Measurements from ENCODE around the gene S100A5. TPM values are rescaled to one million over a fixed set of nuclear protein-coding genes. Genes with fewer than 3 reads are reported as not detected.
A peak's percentile ranks its signal among the peaks of the same experiment; 100 is the strongest.

Gene S100A5
- total RNA-seq, 1 experiment from 2014 or later, result not detected

DNA sequence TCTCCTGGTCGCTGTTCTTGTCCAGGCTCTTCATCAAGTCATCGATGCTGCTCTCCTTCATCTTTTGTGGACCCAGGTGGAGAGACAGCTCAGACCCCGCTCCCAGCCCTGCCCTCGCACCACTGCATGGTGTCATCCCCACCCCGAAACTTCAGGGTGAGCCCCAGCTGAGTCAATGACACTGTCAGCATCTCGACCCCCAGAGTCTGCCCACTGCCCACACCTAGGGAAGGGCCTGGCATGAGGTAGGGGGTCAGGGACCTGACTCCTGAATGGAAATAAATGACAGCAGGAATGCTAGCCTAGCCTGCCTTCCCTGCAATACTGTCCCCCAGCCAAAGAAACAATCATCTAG is 3.4 kb downstream of the S100A5 start:
- H3K9me3 Mint-ChIP-seq (ENCODE audit: unreplicated experiment), result no peaks in the 10 kb centered on the region
- H3K36me3 Mint-ChIP-seq (ENCODE audit: insufficient read depth, unreplicated experiment), result peaks cover 32% of the 10 kb centered on the region
- TF ChIP-seq, protein P1, sequence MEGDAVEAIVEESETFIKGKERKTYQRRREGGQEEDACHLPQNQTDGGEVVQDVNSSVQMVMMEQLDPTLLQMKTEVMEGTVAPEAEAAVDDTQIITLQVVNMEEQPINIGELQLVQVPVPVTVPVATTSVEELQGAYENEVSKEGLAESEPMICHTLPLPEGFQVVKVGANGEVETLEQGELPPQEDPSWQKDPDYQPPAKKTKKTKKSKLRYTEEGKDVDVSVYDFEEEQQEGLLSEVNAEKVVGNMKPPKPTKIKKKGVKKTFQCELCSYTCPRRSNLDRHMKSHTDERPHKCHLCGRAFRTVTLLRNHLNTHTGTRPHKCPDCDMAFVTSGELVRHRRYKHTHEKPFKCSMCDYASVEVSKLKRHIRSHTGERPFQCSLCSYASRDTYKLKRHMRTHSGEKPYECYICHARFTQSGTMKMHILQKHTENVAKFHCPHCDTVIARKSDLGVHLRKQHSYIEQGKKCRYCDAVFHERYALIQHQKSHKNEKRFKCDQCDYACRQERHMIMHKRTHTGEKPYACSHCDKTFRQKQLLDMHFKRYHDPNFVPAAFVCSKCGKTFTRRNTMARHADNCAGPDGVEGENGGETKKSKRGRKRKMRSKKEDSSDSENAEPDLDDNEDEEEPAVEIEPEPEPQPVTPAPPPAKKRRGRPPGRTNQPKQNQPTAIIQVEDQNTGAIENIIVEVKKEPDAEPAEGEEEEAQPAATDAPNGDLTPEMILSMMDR (IDR thresholded peaks at IDR 0.05; ENCODE audit: unreplicated experiment), result no peak
- H3K27ac Mint-ChIP-seq (ENCODE audit: low read depth, unreplicated experiment), result peak overlapping the region; percentile 75
- no peaks in the 10 kb centered on the region for H3K27me3 Mint-ChIP-seq (ENCODE audit: insufficient read depth, unreplicated experiment)
- H3K4me3 Mint-ChIP-seq (ENCODE audit: unreplicated experiment), result peak overlapping the region; percentile 99
- peaks cover 79% of the 10 kb centered on the region for H3K4me1 Mint-ChIP-seq (ENCODE audit: insufficient read depth, unreplicated experiment)
- ChIA-PET POLR2A (interaction anchor here (2.9 to 36.1 kb wide), 5 partner anchors 17 to 453 kb away, joined by 11 to 2106 read pairs (median 476); partner anchors contain the start of genes RPS27, S100A14, S100A16 and S100A2), CTCF (interaction anchor here (0.7 to 11.3 kb wide), 8 partner anchors 10 to 182 kb away, joined by 3 to 224 read pairs (median 4); partner anchors contain the start of gene S100A2)
- intact Hi-C loops (cut with micrococcal nuclease), result no loop called here
- BruUV-seq (replicated peaks), result no TSS peak
- DNase-seq (ENCODE audit: unreplicated experiment), result no peak

DNA sequence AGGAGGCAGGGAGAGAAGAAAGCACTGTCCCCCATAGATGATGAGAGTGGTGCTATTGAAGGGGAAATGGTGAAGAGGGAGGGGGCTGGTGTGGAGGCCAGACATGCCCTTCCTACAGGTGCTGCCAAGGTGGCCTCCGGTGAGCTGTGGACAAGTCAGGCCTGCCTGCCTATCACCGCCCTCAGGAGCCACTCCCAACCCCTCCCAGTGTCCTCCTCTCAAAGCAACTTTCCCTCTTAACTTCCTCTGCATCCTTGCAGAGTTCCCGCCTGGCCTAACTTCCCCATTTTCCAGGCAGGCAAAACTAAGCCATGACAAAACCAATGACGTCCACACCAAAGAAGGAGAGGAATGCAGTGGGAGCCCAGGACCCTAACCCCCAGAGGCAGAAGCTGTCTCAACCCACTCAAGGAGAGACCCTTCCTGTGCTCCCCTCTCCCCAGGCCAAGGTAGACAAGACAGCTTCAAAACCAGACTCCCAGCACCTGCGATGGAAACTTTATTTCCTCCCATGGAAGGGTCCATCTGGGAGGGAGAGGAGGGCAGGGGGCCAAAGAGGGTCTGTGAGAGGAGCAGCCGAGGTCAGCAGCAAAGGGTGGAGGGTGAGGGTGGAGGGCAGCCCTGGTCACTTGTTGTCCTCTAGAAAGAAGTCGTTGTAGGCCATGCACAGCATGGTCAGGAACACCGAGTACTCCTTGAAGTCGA is 3.9 kb downstream of the S100A5 start:
- ChIA-PET CTCF (interaction anchor here (0.7 to 11.3 kb wide), 10 partner anchors 10 to 1561 kb away, joined by 3 to 224 read pairs (median 4); partner anchors contain the start of genes S100A14, S100A2, S100A3 and S100A4), POLR2A (interaction anchor here (0.6 to 36.1 kb wide), 9 partner anchors 18 to 1999 kb away, joined by 3 to 2106 read pairs (median 11); partner anchors contain the start of genes CHTOP, RPS27, S100A14 and S100A16)
- no TSS peak for BruUV-seq (replicated peaks)
- Mint-ChIP-seq H3K4me3 (ENCODE audit: unreplicated experiment) (peak overlapping the region; percentile 99), H3K36me3 (ENCODE audit: insufficient read depth, unreplicated experiment) (peaks cover 32% of the 10 kb centered on the region), H3K4me1 (ENCODE audit: insufficient read depth, unreplicated experiment) (peaks cover 79% of the 10 kb centered on the region), H3K27me3 (ENCODE audit: insufficient read depth, unreplicated experiment) (no peaks in the 10 kb centered on the region), H3K27ac (ENCODE audit: low read depth, unreplicated experiment) (peak overlapping the region; percentile 75), H3K9me3 (ENCODE audit: unreplicated experiment) (no peaks in the 10 kb centered on the region)
- intact Hi-C loops (cut with micrococcal nuclease), result no loop called here
- TF ChIP-seq, protein P1 (IDR thresholded peaks at IDR 0.05; ENCODE audit: unreplicated experiment), result no peak
- peak; percentile 77 for DNase-seq (ENCODE audit: unreplicated experiment)

DNA sequence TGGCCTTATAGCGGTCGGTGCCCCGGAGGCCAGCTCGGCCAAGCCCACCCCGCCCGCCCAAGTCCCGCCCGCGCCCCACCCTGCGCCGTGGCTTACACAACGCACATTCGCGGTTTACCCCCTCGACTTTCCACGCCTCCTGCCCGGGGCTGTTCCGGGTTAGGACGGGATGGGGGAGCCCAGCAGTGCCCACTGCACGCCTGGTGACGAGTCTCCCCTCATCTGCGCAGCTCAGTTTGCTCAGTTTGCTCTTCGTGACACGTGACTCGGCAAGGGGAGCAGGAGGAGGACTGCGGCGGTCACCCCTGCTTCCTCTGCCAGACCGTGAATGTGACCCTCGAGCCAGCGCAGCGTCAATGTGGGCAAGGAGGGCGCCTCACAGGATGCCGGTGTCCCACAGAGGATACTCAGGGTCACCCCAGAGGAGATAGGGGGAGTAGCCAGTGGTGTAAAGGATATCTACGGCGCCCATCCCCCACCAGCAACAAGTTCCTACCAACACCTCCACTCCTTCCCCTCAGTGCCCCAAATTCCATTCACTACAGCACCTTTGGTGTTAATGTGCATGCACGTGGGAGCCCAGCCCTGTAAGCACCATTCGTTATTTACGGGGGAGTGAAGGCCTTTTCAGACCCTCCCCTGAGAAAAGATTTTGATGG is 4.6 kb downstream of the S100A5 start:
- TF ChIP-seq, protein P1 (IDR thresholded peaks at IDR 0.05; ENCODE audit: unreplicated experiment), result no peak
- peak overlapping the region; percentile 99 for H3K4me3 Mint-ChIP-seq (ENCODE audit: unreplicated experiment)
- ChIA-PET CTCF (interaction anchor here (0.5 to 11.3 kb wide), 16 partner anchors 10 to 1561 kb away, joined by 3 to 224 read pairs (median 4); partner anchors contain the start of genes S100A14, S100A2, S100A3 and S100A4), POLR2A (interaction anchor here (0.6 to 36.1 kb wide), 15 partner anchors 19 to 1437 kb away, joined by 3 to 2106 read pairs (median 9); partner anchors contain the start of genes CHTOP, CREB3L4, RPS27 and S100A13)
- intact Hi-C loops (cut with micrococcal nuclease), result no loop called here
- peaks cover 31% of the 10 kb centered on the region for H3K36me3 Mint-ChIP-seq (ENCODE audit: insufficient read depth, unreplicated experiment)
- no peaks in the 10 kb centered on the region for H3K27me3 Mint-ChIP-seq (ENCODE audit: insufficient read depth, unreplicated experiment)
- H3K27ac Mint-ChIP-seq (ENCODE audit: low read depth, unreplicated experiment), result peak overlapping the region; percentile 75
- BruUV-seq (replicated peaks), result no TSS peak
- H3K4me1 Mint-ChIP-seq (ENCODE audit: insufficient read depth, unreplicated experiment), result peaks cover 72% of the 10 kb centered on the region
- peak; percentile 97 for DNase-seq (ENCODE audit: unreplicated experiment)
- no peaks in the 10 kb centered on the region for H3K9me3 Mint-ChIP-seq (ENCODE audit: unreplicated experiment)

All from MCF 10A (cell line).